WTC11 (cell line): Measurements from ENCODE around the gene ITGAV. TPM values are rescaled to one million over a fixed set of nuclear protein-coding genes. Genes with fewer than 3 reads are reported as not detected.

Experiments used
- ELF4 ChIP-seq: sonication (generic); formaldehyde crosslinking; IDR thresholded peaks from 2 replicates; pipeline ENCODE4 v1.8.1; 2022; ENCODE audit warnings: low read depth, mild to moderate bottlenecking, moderate library complexity, missing genetic modification reagents
- EMX1 ChIP-seq: fragments of 250-450 bp; sonication (Bioruptor Pico); IDR thresholded peaks from 2 replicates; pipeline ENCODE4 v1.8.0; 2021; ENCODE audit warnings: mild to moderate bottlenecking
- FOXJ3 ChIP-seq: sonication (generic); formaldehyde crosslinking; IDR thresholded peaks from 2 replicates; pipeline ENCODE4 v1.9.0; 2021; ENCODE audit warnings: missing genetic modification reagents, mild to moderate bottlenecking, borderline replicate concordance
- HMGA2 ChIP-seq: fragments of 250-450 bp; sonication (Bioruptor Pico); IDR thresholded peaks from 2 replicates; pipeline ENCODE4 v1.4.0; 2021; ENCODE audit warnings: mild to moderate bottlenecking, moderate library complexity
- JUN ChIP-seq: sonication (generic); formaldehyde crosslinking; IDR thresholded peaks from 2 replicates; pipeline ENCODE4 v1.8.0; 2023; ENCODE audit warnings: mild to moderate bottlenecking, missing genetic modification reagents
- KAT7 ChIP-seq: sonication (generic); formaldehyde crosslinking; IDR thresholded peaks from 2 replicates; pipeline ENCODE4 v1.8.1; 2023; ENCODE audit warnings: missing genetic modification reagents, mild to moderate bottlenecking, borderline replicate concordance
- NFE2L1 ChIP-seq: sonication (generic); formaldehyde crosslinking; IDR thresholded peaks from 2 replicates; pipeline ENCODE4 v1.8.1; 2023; ENCODE audit warnings: missing genetic modification reagents
- NFYB ChIP-seq: sonication (generic); formaldehyde crosslinking; conservative IDR thresholded peaks from 2 replicates; pipeline ENCODE4 v1.8.0; 2022; ENCODE audit warnings: low read depth, missing genetic modification reagents
- NR1H2 ChIP-seq: sonication (generic); formaldehyde crosslinking; IDR thresholded peaks from 2 replicates; pipeline ENCODE4 v1.9.0; 2021; ENCODE audit warnings: mild to moderate bottlenecking, moderate library complexity, missing genetic modification reagents
- NR3C1 ChIP-seq: sonication (generic); formaldehyde crosslinking; conservative IDR thresholded peaks from 2 replicates; pipeline ENCODE4 v1.8.1; 2023; ENCODE audit warnings: low read depth, mild to moderate bottlenecking, missing genetic modification reagents
- OVOL2 ChIP-seq: fragments of 250-450 bp; sonication (Bioruptor Pico); IDR thresholded peaks from 2 replicates; pipeline ENCODE4 v1.9.0; 2021; ENCODE audit warnings: mild to moderate bottlenecking, borderline replicate concordance
- SMAD4 ChIP-seq: sonication (generic); formaldehyde crosslinking; IDR thresholded peaks from 2 replicates; pipeline ENCODE4 v1.8.0; 2022; ENCODE audit warnings: mild to moderate bottlenecking, missing genetic modification reagents
- SOX15 ChIP-seq: fragments of 250-450 bp; sonication (Bioruptor Pico); IDR thresholded peaks from 2 replicates; pipeline ENCODE4 v1.9.0; 2021; ENCODE audit warnings: mild to moderate bottlenecking
- TEAD1 ChIP-seq: sonication (generic); formaldehyde crosslinking; IDR thresholded peaks from 2 replicates; pipeline ENCODE4 v1.8.0; 2022; ENCODE audit warnings: mild to moderate bottlenecking, missing genetic modification reagents
- ZNF138 ChIP-seq: sonication (generic); formaldehyde crosslinking; conservative IDR thresholded peaks from 2 replicates; pipeline ENCODE4 v1.8.1; 2022; ENCODE audit warnings: mild to moderate bottlenecking, moderate library complexity, missing genetic modification reagents
- ZNF263 ChIP-seq: sonication (generic); formaldehyde crosslinking; IDR thresholded peaks from 2 replicates; pipeline ENCODE4 v1.8.1; 2022; ENCODE audit warnings: low read depth, mild to moderate bottlenecking, moderate library complexity, missing genetic modification reagents
- ZNF317 ChIP-seq: sonication (generic); formaldehyde crosslinking; IDR thresholded peaks from 2 replicates; pipeline ENCODE4 v1.8.1; 2023; ENCODE audit warnings: low read depth, mild to moderate bottlenecking, moderate library complexity, missing genetic modification reagents, borderline replicate concordance
- ZNF416 ChIP-seq: fragments of 250-450 bp; sonication (Bioruptor Pico); IDR thresholded peaks from 2 replicates; pipeline ENCODE4 v1.9.0; 2021; ENCODE audit warnings: mild to moderate bottlenecking, inconsistent platforms
- ZNF423 ChIP-seq: fragments of 250-450 bp; sonication (Bioruptor Pico); IDR thresholded peaks from 2 replicates; pipeline ENCODE4 v2.1.2; 2022; ENCODE audit warnings: mild to moderate bottlenecking, moderate library complexity
- total RNA-seq: library from RNA; stranded (reverse); gene quantifications from 3 replicates; pipeline ENCODE4 v1.2.3, GENCODE V29; 2021
- TF ChIP-seq, protein P1 (sequence below): sonication (generic); formaldehyde crosslinking; IDR thresholded peaks from 2 replicates; pipeline ENCODE4 v1.8.1; 2022; ENCODE audit warnings: missing genetic modification reagents, borderline replicate concordance
- TF ChIP-seq, protein P2 (sequence below): fragments of 250-450 bp; sonication (Bioruptor Pico); IDR thresholded peaks from 2 replicates; pipeline ENCODE4 v1.9.0; 2021; ENCODE audit warnings: mild to moderate bottlenecking, borderline replicate concordance
- TF ChIP-seq, protein P3 (sequence below): sonication (generic); formaldehyde crosslinking; conservative IDR thresholded peaks from 2 replicates; pipeline ENCODE4 v1.8.1; 2022; ENCODE audit warnings: mild to moderate bottlenecking, missing genetic modification reagents
- TF ChIP-seq, protein P4 (sequence below): fragments of 250-450 bp; sonication (Bioruptor Pico); conservative IDR thresholded peaks from 2 replicates; pipeline ENCODE4 v1.9.0; 2021; ENCODE audit warnings: mild to moderate bottlenecking
- TF ChIP-seq, protein P5 (sequence below): sonication (generic); formaldehyde crosslinking; IDR thresholded peaks from 2 replicates; pipeline ENCODE4 v1.8.1; 2022; ENCODE audit warnings: low read depth, mild to moderate bottlenecking, moderate library complexity, missing genetic modification reagents, borderline replicate concordance
- TF ChIP-seq, protein P6 (sequence below): fragments of 250-450 bp; sonication (Bioruptor Pico); IDR thresholded peaks from 2 replicates; pipeline ENCODE4 v1.9.0; 2021; ENCODE audit warnings: moderate library complexity, mild to moderate bottlenecking, inconsistent platforms, borderline replicate concordance
- TF ChIP-seq, protein P7 (sequence below): fragments of 250-450 bp; sonication (Bioruptor Pico); IDR thresholded peaks from 2 replicates; pipeline ENCODE4 v1.9.0; 2021; ENCODE audit warnings: mild to moderate bottlenecking
- TF ChIP-seq, protein P8 (sequence below): sonication (generic); formaldehyde crosslinking; IDR thresholded peaks from 2 replicates; pipeline ENCODE4 v1.8.1; 2022; ENCODE audit warnings: mild to moderate bottlenecking, missing genetic modification reagents, moderate library complexity, borderline replicate concordance

Gene ITGAV
- total RNA-seq, 1 experiment from 2014 or later, result 30.0 TPM

DNA sequence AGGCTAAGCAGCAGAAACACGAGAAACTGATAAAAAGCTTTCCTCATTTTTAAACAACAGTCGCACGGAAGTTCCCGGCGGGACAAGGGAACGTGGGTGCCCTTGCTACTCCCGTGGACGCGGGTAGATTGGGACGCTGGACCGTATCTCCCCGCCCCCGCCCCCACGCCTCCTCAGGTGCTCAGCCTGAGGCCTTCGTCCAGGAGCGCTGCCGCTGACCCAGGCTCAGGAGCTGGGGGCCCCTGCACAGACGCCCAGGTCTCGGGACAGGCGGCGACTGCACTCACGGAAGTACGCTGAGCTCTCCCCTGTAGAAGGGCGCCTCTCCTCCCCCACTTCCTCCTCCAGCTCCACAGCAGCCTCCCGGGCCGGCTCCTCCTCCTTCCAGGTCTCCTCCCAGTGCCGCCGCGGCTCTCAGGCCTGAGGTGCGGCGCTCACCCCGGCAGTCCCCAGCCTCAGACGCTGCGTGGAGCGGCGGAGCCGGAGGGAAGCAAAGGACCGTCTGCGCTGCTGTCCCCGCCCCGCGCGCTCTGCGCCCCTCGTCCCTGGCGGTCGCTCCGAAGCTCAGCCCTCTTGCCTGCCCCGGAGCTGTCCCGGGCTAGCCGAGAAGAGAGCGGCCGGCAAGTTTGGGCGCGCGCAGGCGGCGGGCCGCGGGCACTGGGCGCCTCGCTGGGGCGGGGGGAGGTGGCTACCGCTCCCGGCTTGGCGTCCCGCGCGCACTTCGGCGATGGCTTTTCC, at the start of gene ITGAV (continued):
- no peak for TF ChIP-seq NFE2L1 (CRISPR knock-in tag)
- peak; percentile 19; the same call in 1 of the 2 replicates for TF ChIP-seq ELF4 (CRISPR knock-in tag)
- TF ChIP-seq OVOL2, result no peak
- TF ChIP-seq ZNF416 (CRISPR knock-in tag), result no peak
- no peak for TF ChIP-seq JUN (CRISPR knock-in tag)
- TF ChIP-seq ZNF317 (CRISPR knock-in tag), result no peak
- TF ChIP-seq, protein P1, sequence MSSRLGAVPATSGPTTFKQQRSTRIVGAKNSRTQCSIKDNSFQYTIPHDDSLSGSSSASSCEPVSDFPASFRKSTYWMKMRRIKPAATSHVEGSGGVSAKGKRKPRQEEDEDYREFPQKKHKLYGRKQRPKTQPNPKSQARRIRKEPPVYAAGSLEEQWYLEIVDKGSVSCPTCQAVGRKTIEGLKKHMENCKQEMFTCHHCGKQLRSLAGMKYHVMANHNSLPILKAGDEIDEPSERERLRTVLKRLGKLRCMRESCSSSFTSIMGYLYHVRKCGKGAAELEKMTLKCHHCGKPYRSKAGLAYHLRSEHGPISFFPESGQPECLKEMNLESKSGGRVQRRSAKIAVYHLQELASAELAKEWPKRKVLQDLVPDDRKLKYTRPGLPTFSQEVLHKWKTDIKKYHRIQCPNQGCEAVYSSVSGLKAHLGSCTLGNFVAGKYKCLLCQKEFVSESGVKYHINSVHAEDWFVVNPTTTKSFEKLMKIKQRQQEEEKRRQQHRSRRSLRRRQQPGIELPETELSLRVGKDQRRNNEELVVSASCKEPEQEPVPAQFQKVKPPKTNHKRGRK, result no peak
- TF ChIP-seq, protein P2, sequence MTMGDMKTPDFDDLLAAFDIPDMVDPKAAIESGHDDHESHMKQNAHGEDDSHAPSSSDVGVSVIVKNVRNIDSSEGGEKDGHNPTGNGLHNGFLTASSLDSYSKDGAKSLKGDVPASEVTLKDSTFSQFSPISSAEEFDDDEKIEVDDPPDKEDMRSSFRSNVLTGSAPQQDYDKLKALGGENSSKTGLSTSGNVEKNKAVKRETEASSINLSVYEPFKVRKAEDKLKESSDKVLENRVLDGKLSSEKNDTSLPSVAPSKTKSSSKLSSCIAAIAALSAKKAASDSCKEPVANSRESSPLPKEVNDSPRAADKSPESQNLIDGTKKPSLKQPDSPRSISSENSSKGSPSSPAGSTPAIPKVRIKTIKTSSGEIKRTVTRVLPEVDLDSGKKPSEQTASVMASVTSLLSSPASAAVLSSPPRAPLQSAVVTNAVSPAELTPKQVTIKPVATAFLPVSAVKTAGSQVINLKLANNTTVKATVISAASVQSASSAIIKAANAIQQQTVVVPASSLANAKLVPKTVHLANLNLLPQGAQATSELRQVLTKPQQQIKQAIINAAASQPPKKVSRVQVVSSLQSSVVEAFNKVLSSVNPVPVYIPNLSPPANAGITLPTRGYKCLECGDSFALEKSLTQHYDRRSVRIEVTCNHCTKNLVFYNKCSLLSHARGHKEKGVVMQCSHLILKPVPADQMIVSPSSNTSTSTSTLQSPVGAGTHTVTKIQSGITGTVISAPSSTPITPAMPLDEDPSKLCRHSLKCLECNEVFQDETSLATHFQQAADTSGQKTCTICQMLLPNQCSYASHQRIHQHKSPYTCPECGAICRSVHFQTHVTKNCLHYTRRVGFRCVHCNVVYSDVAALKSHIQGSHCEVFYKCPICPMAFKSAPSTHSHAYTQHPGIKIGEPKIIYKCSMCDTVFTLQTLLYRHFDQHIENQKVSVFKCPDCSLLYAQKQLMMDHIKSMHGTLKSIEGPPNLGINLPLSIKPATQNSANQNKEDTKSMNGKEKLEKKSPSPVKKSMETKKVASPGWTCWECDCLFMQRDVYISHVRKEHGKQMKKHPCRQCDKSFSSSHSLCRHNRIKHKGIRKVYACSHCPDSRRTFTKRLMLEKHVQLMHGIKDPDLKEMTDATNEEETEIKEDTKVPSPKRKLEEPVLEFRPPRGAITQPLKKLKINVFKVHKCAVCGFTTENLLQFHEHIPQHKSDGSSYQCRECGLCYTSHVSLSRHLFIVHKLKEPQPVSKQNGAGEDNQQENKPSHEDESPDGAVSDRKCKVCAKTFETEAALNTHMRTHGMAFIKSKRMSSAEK (CRISPR knock-in tag), result no peak
- TF ChIP-seq, protein P3, sequence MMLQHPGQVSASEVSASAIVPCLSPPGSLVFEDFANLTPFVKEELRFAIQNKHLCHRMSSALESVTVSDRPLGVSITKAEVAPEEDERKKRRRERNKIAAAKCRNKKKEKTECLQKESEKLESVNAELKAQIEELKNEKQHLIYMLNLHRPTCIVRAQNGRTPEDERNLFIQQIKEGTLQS (CRISPR knock-in tag), result no peak
- TF ChIP-seq NFYB (CRISPR knock-in tag), result 0 out of 2 replicates have a peak, but pooled peaks have one; percentile 2
- no peak for TF ChIP-seq ZNF423 (CRISPR knock-in tag)
- no peak for TF ChIP-seq EMX1 (CRISPR knock-in tag)
- peak; percentile 84 for TF ChIP-seq TEAD1 (CRISPR knock-in tag)
- no peak for TF ChIP-seq NR1H2 (CRISPR knock-in tag)
- TF ChIP-seq HMGA2 (CRISPR knock-in tag), result no peak
- TF ChIP-seq, protein P4, sequence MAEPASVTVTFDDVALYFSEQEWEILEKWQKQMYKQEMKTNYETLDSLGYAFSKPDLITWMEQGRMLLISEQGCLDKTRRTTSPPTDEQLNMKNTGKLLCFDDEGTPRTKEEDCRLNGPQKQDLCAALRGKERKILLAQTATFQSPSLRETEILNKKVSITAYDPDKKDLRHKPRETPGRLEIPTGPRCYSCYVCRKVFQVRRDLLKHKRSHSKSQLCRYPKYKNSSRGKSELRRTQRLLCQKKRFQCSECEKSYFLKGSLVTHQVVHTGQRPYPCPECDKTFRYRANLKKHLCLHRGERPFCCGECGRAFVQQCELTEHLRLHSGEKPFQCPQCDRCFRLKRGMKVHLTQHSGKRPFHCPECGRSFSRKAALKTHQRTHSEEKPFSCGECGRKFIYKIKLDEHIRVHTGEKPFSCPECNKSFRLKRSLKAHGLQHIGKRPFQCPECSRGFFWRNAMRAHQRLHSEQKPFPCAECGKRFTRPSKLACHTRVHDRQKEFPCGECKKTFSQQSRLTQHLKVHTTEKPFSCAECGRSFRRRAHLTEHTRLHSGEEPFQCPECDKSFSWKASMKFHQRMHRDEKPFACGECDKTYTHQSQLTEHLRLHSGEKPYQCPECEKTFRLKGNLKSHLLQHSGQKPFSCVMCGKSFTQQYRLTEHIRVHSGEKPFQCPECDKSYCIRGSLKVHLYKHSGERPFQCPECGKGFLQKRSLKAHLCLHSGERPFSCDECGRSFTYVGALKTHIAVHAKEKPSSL, result no peak
- TF ChIP-seq NR3C1 (CRISPR knock-in tag), result no peak
- TF ChIP-seq ZNF263 (CRISPR knock-in tag), result peak; percentile 76; the same call in 1 of the 2 replicates
- no peak for TF ChIP-seq ZNF138 (CRISPR knock-in tag)
- TF ChIP-seq, protein P5, sequence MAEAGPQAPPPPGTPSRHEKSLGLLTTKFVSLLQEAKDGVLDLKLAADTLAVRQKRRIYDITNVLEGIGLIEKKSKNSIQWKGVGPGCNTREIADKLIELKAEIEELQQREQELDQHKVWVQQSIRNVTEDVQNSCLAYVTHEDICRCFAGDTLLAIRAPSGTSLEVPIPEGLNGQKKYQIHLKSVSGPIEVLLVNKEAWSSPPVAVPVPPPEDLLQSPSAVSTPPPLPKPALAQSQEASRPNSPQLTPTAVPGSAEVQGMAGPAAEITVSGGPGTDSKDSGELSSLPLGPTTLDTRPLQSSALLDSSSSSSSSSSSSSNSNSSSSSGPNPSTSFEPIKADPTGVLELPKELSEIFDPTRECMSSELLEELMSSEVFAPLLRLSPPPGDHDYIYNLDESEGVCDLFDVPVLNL (CRISPR knock-in tag), result no peak
- no peak for TF ChIP-seq FOXJ3 (CRISPR knock-in tag)
- TF ChIP-seq, protein P6, sequence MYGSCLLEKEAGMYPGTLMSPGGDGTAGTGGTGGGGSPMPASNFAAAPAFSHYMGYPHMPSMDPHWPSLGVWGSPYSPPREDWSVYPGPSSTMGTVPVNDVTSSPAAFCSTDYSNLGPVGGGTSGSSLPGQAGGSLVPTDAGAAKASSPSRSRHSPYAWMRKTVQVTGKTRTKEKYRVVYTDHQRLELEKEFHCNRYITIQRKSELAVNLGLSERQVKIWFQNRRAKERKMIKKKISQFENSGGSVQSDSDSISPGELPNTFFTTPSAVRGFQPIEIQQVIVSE (CRISPR knock-in tag), result no peak; the same call in 1 of the 2 replicates
- TF ChIP-seq SMAD4 (CRISPR knock-in tag), result no peak
- TF ChIP-seq, protein P7, sequence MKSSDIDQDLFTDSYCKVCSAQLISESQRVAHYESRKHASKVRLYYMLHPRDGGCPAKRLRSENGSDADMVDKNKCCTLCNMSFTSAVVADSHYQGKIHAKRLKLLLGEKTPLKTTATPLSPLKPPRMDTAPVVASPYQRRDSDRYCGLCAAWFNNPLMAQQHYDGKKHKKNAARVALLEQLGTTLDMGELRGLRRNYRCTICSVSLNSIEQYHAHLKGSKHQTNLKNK (CRISPR knock-in tag), result no peak
- TF ChIP-seq, protein P8, sequence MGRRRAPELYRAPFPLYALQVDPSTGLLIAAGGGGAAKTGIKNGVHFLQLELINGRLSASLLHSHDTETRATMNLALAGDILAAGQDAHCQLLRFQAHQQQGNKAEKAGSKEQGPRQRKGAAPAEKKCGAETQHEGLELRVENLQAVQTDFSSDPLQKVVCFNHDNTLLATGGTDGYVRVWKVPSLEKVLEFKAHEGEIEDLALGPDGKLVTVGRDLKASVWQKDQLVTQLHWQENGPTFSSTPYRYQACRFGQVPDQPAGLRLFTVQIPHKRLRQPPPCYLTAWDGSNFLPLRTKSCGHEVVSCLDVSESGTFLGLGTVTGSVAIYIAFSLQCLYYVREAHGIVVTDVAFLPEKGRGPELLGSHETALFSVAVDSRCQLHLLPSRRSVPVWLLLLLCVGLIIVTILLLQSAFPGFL (CRISPR knock-in tag), result no peak
- no peak for TF ChIP-seq SOX15 (CRISPR knock-in tag)
- peak; percentile 99 for TF ChIP-seq KAT7 (CRISPR knock-in tag)
